Activated naive CD4-positive, alpha-beta T cell treated with anti-CD3 and anti-CD28 coated beads, Interleukin-2, amount 50 U/mL, for 16 hours (primary cell): ENCODE data around the gene GLT6D1.

Experiments used
- DNase-seq: peaks from one replicate; pipeline ENCODE4 v3.0.0-alpha.2; 2020

GLT6D1 gene

DNA sequence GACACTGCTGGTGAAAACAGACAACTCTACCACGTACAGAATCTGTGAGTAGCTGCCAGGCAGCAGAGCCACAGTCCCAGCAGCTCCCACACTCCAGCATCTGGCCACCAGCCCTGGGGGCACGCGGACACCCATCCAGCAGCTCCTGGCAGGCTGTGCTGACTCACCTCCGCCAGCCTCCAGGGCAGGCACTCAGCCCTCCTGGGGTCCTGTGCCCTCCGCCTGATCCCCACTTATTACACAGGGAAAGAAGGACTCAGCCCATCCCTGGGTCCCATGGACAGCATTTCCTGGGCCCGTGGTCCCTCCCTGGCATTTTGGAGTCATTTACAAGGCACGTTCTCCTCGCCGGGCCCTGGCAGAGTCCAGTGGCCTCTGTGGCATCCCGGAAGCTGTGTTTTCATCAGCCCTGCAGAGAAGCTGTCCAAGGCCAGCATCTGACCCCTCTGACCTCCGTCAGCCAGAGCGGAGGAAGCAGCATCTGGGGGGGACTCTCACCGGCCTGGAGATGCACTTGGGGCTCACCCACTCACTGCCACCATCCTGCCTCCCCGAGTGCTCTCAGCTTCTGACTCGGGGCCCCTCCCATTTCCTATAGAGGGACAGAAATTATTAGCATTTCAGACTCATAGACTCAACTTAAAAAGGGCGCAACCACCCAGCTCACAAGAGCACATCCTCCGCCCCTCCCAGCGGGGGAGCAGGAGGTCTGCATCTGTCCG is 56.2 kb downstream of the GLT6D1 start:
- DNase-seq = no peak

DNA sequence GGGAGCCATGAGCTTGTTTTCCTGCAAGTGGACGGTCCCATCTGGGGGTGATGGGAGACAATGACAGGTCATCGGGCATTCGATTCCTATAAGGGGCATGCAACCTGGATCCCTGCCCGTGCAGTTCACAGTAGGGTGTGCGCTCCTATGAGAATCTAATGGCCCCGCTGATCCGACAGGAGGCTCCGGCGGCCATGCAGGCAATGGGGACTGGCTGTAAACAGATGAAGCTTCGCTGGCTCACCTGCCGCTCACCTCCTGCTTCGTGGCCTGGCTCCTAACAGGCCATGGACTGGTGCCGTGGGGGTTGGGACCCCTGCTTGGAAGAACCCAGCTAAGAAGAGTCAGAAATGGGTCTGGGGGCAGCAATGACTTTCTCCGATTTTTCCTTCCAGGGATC is 56.8 kb downstream of the GLT6D1 start:
- no peak for DNase-seq

DNA sequence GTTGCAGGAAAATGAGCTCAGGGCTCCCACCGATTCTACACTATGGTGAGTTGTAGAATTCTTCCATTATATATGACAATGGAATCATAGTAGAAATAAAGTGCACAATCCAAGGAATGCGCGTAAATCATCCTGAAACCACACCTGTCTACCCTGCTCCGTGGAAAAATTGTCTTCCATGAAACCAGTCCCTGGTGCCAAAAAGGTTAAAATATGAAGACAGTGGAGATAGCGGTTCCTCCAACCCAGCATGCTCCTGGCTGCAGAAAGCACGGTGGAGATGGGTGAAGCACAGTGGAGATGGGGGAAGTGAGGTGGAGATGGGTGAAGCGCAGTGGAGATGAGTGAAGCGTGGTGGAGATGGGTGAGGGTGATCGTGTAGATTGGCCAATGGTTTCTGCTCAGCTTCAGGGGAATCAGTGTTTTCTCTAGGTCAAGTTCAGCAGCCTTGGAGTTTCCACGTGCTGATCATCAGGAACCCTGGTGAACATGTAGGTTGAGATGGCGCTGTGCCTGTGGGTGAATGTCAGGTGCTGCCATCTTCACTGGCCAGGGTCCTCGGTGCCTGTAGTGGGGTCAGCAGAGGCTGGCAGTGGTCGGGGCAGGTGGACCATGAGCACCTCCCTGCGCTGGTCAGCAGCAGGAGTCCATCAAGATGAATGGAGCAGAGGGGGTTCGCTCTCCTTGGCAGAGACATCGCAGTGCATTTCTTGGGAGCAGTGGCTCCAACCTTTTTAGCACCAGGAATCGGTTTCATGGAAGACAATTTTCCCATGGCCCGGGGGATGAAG is 57.5 kb downstream of the GLT6D1 start:
- no peak for DNase-seq

DNA sequence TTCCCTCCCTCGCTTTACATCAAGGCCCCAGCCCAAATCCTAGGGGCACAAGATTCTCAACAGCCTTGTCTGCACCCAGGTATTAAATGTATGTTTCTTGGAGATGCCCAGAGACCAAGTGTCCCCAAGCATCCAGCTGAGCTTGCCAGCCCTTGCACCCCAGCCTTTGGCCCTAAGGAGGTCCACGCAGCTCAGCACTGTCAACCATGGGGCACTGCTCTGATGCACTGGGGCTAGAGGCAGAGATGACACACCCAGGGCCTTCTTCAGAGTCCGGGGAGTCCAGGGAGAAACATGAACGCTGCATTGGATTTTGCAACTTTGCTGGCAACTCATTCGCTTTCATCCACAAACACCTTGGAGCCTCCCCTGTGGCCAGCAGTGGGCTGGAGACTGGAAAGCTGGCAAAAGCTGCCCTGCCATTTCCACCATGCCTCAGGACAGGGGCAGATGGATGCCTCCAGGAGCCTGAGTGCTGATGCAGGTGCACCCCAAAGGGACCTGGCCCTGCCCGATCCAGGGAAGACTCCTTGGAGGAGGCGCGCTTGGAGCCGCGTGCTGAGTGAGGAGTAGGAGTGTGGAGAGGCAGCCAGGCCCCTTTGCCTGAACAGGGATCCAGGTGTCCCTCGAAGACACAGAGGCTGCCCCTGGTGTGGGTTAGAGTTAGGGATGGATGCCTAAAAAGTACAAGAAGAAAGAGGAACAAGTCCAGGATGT is 58.5 kb downstream of the GLT6D1 start:
- DNase-seq = no peak

DNA sequence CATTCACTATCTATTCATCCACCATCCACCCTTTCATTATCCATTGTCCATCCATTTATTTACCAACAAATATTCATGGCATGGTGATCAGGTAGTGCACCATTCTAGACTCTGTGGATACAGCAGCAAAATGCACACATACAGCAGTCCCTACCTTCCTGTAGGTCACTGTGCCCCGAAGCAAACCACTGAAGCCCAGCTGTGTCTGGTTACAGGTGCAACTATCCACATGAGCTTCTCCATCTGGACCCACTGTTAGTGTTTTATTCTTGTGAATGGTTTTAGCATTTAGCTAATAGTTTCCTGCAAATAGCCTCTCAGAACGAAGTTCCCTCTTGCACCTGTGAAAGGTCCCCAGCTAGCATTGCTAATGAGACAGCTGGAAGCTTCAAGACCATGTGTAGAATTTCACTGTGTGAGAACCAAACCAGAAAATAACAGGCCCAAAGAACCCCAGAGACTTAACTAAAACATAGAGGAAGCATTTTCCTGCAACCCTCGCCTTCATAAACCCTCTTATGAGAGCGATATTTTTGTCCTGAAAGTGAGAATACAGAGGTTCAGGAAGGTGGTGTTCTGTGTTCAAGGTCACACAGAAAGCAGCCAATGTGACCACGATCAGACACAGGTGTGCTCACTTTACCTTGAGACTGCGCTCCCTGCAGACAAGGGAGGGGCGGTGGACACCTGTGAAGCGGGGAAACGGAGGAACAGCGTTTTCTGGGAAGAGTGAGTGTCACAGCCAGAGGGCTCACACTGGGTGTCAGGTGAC is 59.3 kb downstream of the GLT6D1 start:
- no peak for DNase-seq

DNA sequence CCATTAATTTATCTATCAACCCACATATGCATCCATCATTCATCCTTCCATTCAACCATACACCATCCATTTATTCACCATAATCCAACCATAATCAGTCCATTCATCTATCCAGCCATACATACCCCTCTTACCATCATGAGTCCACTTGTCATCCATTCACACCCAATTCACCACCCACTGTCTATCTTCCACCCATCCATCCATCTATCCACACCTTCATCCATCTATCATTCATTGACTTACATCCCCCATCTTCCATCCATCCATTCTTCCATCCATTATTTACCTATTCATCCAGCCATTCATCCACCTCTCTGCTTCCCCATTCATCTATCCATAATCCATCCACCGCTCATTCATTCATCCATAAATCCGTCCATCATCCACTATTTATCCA is 60.0 kb downstream of the GLT6D1 start:
- no peak for DNase-seq

DNA sequence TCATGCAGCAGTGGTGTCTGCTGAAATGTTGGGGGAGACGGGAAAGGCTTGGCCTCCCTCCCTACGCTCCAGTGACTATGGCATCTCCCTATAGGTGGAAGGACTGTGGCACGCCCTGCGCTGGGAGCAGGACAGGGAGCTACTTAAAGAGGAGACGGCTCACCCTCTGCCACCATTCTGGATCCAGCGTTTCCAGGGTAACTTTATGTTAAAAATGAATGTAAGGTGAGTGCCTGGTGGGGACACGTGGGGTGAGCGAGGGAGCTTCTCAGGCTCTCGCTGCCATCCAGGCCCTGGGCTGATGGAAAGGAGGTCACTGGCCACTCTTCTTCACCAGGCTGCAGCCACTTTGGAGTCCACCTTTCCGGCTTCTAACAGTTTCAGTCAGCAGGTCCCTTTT is 62.1 kb downstream of the GLT6D1 start:
- DNase-seq = no peak

DNA sequence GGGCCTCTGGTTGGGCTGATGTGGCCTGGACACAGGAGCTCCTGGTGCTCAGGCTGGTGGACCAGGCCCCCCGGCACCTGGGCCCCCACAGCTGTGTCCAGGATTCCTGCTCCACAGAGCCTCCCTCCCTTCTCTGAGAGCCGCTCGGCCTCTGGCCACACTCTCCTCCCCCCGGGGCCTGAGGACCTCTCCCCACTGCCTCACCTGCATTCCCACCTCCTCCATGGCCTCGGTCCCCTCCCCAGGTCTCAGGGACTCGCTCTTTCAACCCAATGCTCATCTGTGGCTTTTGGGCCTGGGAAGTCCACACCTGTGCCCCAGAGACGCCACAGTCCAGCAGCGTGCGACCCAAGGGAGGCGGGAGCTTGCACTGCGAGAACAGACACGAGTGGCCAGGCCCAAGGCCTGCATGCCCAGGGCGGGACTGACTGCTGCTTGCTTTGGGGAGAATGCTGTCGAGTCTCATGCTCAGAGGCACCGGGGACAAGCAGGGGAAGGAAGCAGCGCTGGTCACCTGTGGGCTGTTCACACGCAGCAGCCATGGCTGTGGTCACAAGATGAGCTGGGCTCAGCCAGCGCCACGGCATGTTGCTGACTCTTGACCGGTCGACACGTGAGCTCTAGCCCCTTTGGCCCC is 63.2 kb downstream of the GLT6D1 start:
- no peak for DNase-seq

DNA sequence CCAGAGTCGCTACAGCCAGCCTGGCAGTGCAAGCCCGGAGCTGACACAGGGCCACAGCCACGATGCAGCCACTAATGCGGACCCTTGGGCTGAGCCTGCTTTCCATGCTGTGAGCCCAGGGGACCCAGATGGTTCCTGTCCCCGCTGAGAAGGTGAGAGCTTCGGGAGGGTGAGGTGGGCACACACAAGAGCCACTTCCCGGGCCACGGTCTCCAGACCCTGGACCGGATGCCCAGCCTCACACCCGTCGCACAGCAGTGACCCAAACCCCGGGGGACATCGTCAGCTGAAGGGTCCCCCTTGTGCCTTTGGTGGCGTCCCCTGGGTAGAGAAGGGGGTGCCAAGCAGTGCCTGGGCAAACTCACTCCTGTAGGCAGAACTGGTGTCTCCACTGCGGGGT is 64.4 kb downstream of the GLT6D1 start:
- no peak for DNase-seq

DNA sequence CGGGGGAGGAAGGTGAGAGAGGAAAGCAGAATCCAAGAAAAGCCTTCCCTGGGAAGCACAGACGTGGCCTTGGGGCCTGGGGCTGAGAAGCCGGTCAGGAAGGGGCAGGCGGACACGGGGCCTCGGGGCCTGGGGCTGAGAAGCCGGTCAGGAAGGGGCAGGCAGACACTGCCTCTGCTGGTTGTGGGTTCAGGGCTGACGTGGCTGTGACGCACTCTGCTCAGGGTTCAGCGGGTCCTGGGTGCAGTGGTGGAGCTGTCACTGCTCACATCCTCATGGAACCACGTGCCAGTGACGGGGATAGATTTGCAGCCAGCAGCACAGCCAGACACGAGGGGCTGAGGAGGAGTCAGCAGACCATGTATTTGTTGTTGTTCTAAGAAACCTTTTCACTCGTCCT is 65.0 kb downstream of the GLT6D1 start:
- DNase-seq = no peak
